Measurements from ENCODE around the gene SLC13A1. TPM values are rescaled to one million over a fixed set of nuclear protein-coding genes. Genes with fewer than 3 reads are reported as not detected.

The SLC13A1 gene
- total RNA-seq, 1 experiment from 2014 or later: not detected

DNA sequence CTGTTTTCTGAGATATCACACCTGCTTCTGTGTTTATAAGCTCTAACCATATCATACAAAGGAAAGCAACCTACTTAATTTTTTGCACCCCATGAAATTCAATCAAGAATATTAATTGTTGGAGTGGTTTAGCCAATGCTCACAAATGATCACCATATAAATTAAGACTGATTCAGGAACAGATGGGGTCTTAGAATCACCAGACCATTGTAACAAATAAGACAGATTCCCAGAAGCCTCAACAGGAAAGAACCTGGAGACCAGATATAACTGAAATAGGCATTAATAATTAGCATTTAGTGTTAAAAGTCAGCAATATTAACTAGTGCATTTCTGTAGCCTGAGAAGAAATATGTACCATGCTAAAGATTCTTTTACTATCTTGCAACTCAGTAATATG is 73.6 kb downstream of the SLC13A1 start:
- no peaks in the 10 kb centered on the region for H3K4me1 Mint-ChIP-seq (ENCODE audit: low read depth, unreplicated experiment)
- Histone ChIP-seq H3K27me3 (replicated peaks; ENCODE audit: control insufficient read depth, insufficient read depth, low read length) (no peaks in the 10 kb centered on the region), H3K9me3 (no peaks in the 10 kb centered on the region), H3K36me3 (ENCODE audit: control insufficient read depth, insufficient read depth, low read length) (no peaks in the 10 kb centered on the region), H3K4me1 (no peaks in the 10 kb centered on the region), H3K4me3 (ENCODE audit: low read depth, low read length) (no peak overlapping the region)
- H3K27me3 Mint-ChIP-seq (ENCODE audit: insufficient read depth, unreplicated experiment): no peaks in the 10 kb centered on the region
- BruUV-seq (replicated peaks): no TSS peak
- H3K27ac Mint-ChIP-seq (ENCODE audit: unreplicated experiment): no peak overlapping the region
- no peaks in the 10 kb centered on the region for H3K36me3 Mint-ChIP-seq (ENCODE audit: insufficient read depth, unreplicated experiment)
- TF ChIP-seq CTCF (IDR thresholded peaks at IDR 0.05; ENCODE audit: insufficient read depth in 1 of 2, low read depth in 1 of 2, low read length in 1 of 2, severe bottlenecking in 1 of 2, unreplicated experiment in 1 of 2): no peak
- CTCF ChIA-PET: no interaction called here
- POLR2A ChIA-PET: no interaction called here
- intact Hi-C loops (cut with micrococcal nuclease; ENCODE audit: unreplicated experiment): no loop called here
- H3K9me3 Mint-ChIP-seq (ENCODE audit: unreplicated experiment): no peaks in the 10 kb centered on the region
- no peak overlapping the region for H3K4me3 Mint-ChIP-seq (ENCODE audit: unreplicated experiment)
- DNase-seq: no peak

- Mint-ChIP-seq H3K27ac (ENCODE audit: unreplicated experiment) (no peak overlapping the region), H3K4me3 (ENCODE audit: unreplicated experiment) (no peak overlapping the region), H3K36me3 (ENCODE audit: insufficient read depth, unreplicated experiment) (no peaks in the 10 kb centered on the region), H3K4me1 (ENCODE audit: low read depth, unreplicated experiment) (no peaks in the 10 kb centered on the region), H3K27me3 (ENCODE audit: insufficient read depth, unreplicated experiment) (no peaks in the 10 kb centered on the region), H3K9me3 (ENCODE audit: unreplicated experiment) (no peaks in the 10 kb centered on the region)
- DNase-seq: no peak
- H3K36me3 ChIP-seq (ENCODE audit: control insufficient read depth, insufficient read depth, low read length): no peaks in the 10 kb centered on the region
- H3K4me1 ChIP-seq: no peaks in the 10 kb centered on the region
- no peak overlapping the region for H3K4me3 ChIP-seq (ENCODE audit: low read depth, low read length)
- no TSS peak for BruUV-seq (replicated peaks)
- TF ChIP-seq CTCF (IDR thresholded peaks at IDR 0.05; ENCODE audit: insufficient read depth in 1 of 2, low read depth in 1 of 2, low read length in 1 of 2, severe bottlenecking in 1 of 2, unreplicated experiment in 1 of 2): no peak
- POLR2A ChIA-PET: no interaction called here
- intact Hi-C loops (cut with micrococcal nuclease; ENCODE audit: unreplicated experiment): no loop called here
- no peaks in the 10 kb centered on the region for H3K9me3 ChIP-seq
- H3K27me3 ChIP-seq (replicated peaks; ENCODE audit: control insufficient read depth, insufficient read depth, low read length): no peaks in the 10 kb centered on the region
- CTCF ChIA-PET: no interaction called here
Measured at GRCh38 chr7:123125231-123125630, 74.5 kb downstream of the SLC13A1 start.

- TF ChIP-seq CTCF (IDR thresholded peaks at IDR 0.05; ENCODE audit: insufficient read depth in 1 of 2, low read depth in 1 of 2, low read length in 1 of 2, severe bottlenecking in 1 of 2, unreplicated experiment in 1 of 2): no peak
- H3K4me1 ChIP-seq: no peaks in the 10 kb centered on the region
- no peaks in the 10 kb centered on the region for H3K9me3 ChIP-seq
- ChIA-PET POLR2A (no interaction called here), CTCF (no interaction called here)
- no TSS peak for BruUV-seq (replicated peaks)
- intact Hi-C loops (cut with micrococcal nuclease; ENCODE audit: unreplicated experiment): no loop called here
- Mint-ChIP-seq H3K27ac (ENCODE audit: unreplicated experiment) (no peak overlapping the region), H3K9me3 (ENCODE audit: unreplicated experiment) (no peaks in the 10 kb centered on the region), H3K4me1 (ENCODE audit: low read depth, unreplicated experiment) (no peaks in the 10 kb centered on the region), H3K4me3 (ENCODE audit: unreplicated experiment) (no peak overlapping the region), H3K27me3 (ENCODE audit: insufficient read depth, unreplicated experiment) (no peaks in the 10 kb centered on the region), H3K36me3 (ENCODE audit: insufficient read depth, unreplicated experiment) (no peaks in the 10 kb centered on the region)
- no peak for DNase-seq
- H3K4me3 ChIP-seq (ENCODE audit: low read depth, low read length): no peak overlapping the region
- no peaks in the 10 kb centered on the region for H3K36me3 ChIP-seq (ENCODE audit: control insufficient read depth, insufficient read depth, low read length)
- H3K27me3 ChIP-seq (replicated peaks; ENCODE audit: control insufficient read depth, insufficient read depth, low read length): no peaks in the 10 kb centered on the region
Measured at GRCh38 chr7:123122916-123123315, 76.9 kb downstream of the SLC13A1 start.

Data from Caco-2 (cell line).